Stimulated activated CD4-positive, alpha-beta T cell treated with anti-CD3 and anti-CD28 coated beads, Interleukin-1b, Interleukin-23, amount 100 ng/mL, for 24 hours (primary cell): ENCODE data around the gene SLC23A1.

Experiments
- DNase-seq, 4 experiments: peaks; one replicate each; pipeline ENCODE4 v3.0.0-alpha.2; 2020; ENCODE audit warnings: low read depth in 4 of 4, low spot score in 1 of 4

SLC23A1 gene

GRCh38 chr5:139408191-139408590, 25.1 kb upstream of the SLC23A1 start:
- no peak for DNase-seq

GRCh38 chr5:139407517-139407916, 24.4 kb upstream of the SLC23A1 start:
- DNase-seq, result no peak

DNA sequence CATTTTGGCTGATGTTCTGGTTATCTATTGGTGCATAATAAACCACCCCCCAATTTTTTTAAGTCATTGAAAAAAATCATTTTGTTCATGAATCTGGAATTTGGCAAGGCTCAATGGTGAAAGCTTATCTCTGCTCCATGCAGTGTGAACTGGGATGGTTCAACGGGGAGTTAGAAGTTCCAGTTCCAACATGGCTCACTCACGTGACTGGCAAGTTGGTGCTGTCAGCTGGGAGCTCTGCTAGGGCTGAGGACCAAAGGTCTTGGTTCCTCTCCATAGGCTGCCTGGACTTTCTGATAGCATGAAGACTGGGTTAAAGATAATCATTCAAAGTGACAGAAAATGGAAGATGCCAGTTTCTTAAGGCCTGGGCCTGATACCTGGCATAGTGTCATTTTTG, 23.9 kb upstream of the SLC23A1 start:
- no peak for DNase-seq

DNA sequence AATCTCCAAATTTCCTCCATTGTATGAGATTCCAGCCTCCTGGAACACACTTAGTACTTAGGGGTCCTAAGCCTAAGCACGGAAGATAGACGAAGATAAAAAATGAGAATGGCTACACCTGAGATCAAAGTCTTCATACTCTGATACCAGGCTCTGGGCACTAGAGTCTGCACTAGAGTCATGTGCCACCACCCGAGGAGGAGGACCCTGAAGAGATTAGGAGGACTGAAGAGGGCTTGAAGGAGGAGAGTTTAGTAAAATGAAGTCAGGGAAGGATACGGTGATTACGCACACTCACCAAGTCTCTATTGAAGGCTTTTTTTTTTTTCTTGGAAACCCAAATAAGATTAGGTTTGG, 21.4 kb upstream of the SLC23A1 start:
- no peak for DNase-seq

DNA sequence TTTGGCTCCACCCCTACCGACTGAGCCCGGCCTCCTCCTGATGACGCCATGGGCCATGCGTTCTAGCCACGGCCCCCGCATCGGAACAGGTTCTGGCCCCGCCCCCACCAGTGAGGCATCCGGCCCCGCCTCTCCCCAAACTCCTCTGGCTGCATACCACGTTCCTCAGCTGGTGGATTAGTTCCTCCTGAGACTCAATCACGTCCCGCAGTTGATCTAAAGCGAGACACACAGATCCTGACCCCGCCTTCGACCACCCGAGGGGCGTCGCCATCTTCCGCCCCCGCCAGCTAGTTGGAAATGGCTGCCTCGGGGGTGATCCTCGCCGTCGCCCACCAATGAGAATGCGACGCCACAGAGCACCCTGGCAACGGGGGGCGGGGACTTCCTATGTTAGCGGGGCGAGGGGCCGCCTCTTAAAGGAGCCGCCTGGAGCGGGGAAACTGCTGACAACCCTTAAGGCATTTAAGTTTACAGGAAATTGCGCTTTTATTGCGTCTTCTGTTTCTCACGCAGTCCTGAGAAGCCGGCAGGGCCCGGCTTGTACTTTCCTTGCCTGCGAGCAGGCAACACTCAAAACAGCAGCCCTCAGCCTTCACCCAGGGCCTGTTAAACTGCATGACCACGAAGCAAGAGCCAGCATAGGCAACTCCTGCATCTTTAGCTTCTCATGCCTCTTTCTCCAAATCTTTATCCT, 20.8 kb upstream of the SLC23A1 start, which contains the start of gene SPATA24:
SPATA24 (minus strand) TSS at position 303 of the 697 bp plus-strand sequence; CDS start at position 274, 29 bp downstream.
- DNase-seq, result peak; percentile 92 to 99 (median 94)

DNA sequence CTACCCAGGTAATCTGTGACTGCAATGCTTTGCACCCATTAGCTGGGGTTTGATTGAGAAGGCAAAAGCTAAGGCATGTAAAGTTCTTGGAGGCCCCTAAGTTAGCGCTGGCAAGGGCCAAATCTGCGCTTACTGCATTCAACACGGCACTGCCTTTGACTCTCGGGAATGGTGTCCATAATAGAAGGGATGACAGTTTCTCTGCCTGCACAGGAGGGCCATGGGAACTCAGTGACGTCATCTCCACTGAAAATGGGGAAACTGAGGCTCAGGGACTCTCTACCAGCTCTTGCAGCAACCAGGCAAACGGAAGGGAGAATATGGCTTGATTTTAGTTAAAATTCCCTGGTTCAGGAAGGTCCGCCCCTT, 20.3 kb upstream of the SLC23A1 start:
- no peak for DNase-seq

GRCh38 chr5:139402561-139403158, 19.6 kb upstream of the SLC23A1 start:
- no peak for DNase-seq

DNA sequence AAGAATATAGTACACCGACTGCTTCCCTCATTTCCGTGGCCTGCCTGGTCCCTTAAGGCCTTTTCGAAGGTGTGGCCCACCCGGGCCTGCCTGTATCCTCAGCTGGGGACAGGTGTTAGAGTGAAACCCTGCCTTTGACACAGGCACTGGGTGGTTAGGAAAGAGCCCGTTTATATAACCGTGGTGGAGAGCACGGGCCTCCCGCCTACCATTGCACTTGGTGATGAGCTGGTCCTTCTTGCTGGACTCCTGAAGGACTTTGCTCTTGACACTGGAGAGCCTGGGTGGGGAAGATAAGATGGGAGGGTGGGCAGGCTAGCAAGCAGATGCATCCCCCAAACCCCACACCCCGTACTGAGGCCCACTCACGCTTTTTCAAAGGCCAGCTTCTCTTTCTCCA, 18.4 kb upstream of the SLC23A1 start:
- DNase-seq, result no peak

DNA sequence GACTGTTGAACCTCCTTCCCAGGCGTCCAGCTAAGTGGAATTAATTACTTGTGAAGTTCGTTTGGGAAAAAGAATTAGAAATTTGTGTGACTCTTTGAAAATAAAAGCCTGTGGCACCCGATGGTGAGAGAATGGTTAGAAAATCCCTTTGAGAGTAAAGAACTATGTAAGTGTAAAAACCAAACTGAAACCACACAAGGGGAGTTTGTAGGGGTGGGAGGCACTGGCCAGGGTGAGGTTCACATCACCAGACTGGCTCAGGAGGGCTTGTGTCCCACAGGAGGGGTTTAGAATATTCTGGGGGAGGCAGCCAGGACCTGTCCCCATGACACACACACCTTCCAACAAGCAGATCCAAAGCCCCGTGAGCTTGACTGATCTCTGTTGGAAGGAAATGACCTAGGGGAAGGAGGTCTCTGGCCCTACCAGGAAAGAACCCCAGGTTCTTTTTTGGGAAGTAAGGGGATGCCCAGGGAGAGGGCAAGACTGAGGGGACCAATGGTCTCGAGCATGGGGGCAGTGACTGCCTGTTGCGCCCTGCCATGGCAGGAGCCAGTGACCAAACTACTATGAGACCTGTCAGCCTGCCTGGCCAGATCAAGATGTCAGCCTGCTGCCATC, 16.5 kb upstream of the SLC23A1 start:
- no peak for DNase-seq

GRCh38 chr5:139397921-139398320, 14.8 kb upstream of the SLC23A1 start:
- DNase-seq, result no peak

DNA sequence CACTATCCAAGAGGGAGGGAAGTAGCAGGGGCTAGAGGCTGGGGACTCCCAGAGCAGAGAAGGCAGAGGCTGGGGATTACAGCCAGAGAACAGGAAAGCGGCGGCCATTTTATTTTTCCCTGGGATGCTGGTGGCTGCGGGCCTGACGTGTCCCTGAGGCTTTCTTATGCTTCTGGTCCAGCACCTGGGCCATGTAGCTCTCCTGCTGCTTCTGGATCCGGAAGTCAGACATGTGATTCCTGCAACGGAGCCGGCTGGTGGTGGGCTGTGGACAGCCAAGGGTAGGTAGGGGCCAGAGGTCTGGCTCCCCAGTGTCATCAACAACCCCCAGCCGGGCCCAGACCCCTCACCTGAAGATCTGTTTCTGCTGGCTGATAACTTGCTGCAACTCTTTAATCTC, 13.6 kb upstream of the SLC23A1 start:
- DNase-seq, result no peak

DNA sequence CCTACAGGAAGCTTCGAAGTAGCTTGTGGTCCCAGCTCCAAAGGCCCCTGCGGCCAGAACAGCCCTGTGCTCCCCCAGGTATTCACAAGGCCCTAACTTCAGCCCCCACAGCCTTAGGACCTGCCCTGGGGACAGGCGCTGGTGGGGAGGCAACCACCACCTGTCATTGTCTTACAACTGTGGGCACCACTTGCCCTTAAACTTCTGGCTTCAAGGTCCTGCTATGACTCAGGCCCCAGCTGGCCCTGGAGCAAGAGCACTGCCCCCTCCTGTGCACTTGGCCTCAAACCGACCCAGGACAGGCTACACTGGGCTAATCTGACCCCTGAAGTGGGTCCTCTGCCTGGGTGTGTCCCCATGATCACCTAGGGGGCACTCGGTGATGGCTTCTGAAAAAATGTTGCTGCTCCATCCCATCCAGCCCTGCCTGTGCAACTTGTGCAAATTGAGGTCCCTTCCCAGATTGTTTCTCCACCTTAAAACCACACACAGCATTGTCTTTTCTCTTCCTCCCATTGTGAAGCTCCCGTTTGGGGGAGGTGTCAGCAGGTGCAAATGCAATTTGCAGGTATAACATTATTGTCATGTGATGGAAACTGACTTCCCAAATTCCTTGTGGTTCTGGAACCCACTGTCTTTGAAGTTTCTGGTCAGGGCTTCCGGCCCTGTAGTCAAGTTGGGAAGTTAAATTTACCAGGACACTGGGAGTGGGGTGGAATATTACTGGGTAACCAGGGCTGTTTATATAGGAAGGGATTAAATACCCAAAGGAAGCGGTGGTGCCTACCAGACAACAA, 12.9 kb upstream of the SLC23A1 start:
- no peak for DNase-seq

GRCh38 chr5:139394654-139395566, 11.8 kb upstream of the SLC23A1 start, which contains the start of gene PROB1:
TSS of gene PROB1 (minus strand) at chr5:139395104. CDS start at chr5:139395081, 23 bp downstream.
- DNase-seq, result no peak

DNA sequence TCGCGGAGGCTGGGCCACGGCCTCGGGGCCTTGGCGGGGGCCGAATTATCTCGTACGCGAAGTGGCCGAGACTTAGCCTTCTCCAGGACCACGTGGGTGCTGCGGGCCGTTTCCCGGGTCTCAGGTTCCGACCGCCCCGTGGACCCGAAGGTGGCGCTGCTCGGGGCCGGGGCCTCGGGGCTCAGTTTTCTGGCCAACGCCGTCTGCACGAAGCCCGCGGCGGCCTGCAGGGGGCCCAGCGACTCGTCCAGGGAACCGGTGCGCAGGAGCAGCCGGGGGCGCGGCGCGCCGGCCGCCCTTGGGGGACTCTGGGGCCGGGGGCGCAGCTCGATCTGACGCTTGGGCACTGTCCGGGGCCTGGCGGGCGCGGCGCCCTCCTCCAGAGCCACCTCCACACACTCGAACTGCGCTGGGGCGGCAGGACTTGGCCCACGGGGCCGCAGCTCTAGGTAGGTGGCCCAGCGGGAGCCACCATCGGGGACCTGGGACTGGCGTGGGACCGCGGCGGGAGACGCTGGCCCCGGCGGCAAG, 11.1 kb upstream of the SLC23A1 start:
- DNase-seq, result no peak

- no peak for DNase-seq
These were observed 10.5 kb upstream of the SLC23A1 start for GRCh38 chr5:139393497-139394122.

DNA sequence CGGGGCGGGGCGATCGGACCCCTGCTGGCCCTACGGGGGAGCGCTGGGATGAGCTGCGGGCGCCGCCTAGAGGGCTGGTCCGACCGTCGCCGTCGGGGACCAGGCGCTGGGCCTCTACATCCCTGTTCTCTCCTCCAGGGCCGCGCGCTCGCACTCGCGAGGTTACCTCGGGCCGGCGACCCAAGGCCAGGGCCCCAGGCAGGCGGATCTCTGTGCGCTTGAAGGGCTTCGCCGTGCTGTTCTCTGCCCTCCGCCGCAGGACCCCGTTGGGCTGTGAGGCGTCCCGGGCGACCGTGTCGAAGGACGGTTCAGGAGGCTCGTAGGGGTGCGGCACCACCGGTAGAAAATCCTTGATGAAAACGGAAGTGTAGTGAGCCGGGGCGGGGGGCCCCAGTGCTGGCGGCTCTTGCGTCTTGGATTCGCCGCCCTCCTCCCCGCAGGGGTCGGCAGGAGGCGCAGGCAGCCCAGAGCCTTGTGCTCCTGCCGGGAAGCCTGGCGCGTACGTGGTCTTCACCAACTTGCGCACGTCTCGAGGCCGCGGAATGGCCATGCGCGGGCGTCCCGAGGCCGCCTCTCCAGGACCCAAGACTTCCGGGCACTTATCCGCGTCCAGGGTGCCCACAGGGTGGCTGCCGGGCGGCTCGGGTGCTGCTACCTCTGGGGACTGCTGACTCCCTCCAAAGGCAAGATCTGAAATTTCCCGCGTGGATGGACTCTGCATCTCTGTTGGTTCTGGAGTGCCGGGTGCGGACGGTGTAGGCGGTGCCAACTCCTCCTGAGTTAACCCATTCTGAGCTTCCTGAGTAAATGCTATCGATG, 9.8 kb upstream of the SLC23A1 start:
- peak; percentile 53 to 74 (median 60) for DNase-seq

DNA sequence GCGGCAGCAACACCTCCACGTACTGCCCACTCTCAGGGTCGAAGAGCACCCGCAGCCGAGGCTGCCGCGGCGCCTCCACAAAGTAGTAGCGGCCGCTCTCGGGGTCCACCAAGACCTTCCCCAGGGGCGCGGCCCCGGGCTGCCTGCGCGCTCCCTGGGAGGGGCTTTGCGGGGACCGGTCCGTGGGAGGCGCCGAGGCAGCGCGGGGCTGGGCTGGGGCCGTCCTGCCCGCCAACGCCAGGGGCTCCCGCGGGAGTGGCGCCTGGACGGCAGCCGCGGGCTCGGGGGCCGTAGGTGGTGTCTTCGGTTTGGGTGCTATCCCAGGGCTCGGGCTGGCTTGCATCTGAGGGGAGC, 9.2 kb upstream of the SLC23A1 start:
- no peak for DNase-seq

GRCh38 chr5:139391570-139392323, 8.7 kb upstream of the SLC23A1 start:
- no peak for DNase-seq
